C1 segment of cervical spinal cord (tissue), 14 donors: ENCODE measurements around the gene SMCP.

Source experiments
- DNase-seq, 14 donors: peaks; one replicate each; lab custom pipeline; 2025; lab: John Stamatoyannopoulos, UW

The SMCP gene

DNA sequence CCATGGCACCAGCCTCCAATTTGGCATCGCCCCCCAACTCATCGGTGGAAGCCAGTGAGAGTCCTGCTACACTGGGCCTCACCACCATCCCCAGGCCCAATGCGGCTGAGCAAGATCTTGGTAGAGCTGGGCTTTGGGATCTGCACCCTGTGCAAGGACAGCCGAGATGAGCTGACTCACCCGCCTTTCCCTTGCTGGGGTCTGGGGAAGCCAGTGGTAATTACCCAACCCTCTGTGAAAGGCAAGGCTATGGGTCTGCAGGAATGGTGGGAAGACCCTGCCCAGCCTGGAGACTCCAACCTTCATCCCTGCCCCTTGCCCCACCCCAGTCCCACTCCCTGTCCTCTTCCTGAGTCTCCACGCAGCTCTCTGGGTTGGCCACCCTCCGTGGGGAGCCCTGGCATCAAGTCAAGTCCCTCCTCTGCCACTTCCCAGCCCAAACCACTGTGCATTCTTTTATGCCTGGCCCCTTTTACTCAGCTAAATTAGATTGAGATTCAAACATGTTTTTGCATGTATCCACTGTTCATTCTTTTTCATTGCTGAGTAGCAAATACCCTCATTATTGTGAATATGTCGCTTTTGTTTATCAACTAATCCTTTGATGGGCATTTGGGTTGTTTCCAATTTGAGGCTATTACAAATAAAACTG lies 8.8 kb downstream of the SMCP start:
- no peak for DNase-seq

DNA sequence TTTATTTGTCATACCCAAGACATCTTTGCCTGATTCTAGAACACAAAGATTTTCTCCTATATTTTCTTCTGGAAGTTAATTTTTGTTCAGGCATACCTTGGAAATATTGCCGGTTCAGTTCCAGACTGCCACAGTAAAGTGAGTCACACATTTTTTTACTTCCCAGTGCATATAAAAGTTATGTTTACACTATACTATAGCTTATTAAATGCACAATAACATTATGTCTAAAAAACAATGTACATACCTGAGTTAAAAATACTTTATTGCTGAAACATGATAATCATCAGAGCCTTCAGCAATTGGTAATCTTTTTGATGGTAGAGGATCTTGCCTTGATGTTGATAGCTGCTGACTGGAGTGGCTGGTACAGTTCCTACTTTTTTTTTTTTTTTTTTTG lies 10.0 kb downstream of the SMCP start:
- DNase-seq = no peak

DNA sequence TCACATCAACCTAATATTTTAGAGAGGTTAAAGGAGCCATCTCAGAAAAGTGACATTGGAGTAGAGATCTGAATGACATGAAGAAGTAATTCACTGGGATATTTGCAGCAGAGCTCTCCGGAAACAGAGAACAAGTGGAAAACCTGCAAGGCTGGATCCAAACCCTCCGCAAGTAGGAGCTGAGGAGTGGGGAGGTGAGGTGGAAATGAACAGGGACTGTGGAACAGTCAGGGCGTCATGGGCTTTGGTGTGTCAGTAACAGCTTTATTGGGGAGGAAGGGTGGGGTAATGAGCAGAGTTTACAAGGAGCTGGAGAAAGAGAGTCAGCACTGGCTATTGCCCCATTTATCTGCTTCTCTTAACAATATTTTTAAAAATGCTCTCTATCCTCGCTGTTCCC lies 20.9 kb downstream of the SMCP start:
- no peak for DNase-seq

DNA sequence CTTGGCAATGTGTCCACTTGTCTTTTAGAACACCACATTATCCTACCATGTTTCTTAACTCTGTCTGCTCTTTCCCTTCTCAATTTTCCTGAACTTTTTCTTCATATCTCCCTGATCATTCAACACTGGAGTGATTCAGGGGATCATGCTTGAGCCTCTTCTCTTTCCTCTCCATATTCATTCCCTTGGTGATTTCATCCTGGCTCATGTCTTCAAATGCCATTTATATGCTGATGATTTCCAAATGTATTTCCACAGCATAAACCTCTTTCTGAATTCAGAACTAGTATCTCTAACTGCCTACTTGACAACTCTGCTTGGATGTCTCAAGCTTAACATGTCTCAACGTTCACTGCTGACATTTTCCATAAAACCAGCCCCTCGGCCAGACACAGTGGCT lies 21.8 kb downstream of the SMCP start:
- no peak for DNase-seq

DNA sequence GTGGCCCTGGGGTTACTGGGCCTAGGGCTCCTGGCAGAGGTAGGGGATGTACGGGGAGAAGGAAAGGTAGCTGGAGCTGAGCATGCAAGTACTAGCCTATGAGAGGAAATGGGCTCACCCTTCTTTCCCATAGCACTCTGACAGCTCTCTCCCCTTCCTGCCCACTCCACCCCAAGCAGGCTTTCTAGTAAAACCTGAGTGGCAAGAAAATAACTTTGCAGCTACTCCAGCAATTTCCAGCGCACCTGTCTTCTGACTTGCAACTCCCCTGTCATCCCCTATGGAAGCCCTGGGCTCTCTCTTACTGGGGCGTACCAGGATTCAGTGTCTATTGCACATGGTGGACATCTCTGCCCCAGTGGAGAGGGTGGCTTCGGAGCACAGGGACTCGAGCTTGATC lies 23.5 kb downstream of the SMCP start:
- no peak for DNase-seq

DNA sequence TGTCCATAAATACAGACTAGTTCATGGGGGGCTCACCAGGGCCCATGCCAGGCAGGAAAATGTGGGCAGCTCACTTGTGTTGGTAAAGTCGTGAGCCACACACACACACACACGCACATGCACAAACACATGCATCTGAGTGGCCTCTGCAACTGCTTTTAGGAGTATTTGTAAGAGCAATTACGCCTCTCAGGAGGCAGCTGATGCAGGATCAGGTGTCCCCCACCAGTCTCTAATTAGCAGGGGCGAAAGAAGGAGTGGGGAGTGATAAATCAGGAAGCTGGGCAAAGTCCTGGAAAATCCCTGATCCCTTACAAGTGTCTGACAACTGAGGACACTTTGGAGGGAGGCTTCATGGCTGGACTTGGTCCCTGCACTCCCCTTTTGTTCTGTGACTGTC lies 24.5 kb downstream of the SMCP start:
- DNase-seq = no peak

DNA sequence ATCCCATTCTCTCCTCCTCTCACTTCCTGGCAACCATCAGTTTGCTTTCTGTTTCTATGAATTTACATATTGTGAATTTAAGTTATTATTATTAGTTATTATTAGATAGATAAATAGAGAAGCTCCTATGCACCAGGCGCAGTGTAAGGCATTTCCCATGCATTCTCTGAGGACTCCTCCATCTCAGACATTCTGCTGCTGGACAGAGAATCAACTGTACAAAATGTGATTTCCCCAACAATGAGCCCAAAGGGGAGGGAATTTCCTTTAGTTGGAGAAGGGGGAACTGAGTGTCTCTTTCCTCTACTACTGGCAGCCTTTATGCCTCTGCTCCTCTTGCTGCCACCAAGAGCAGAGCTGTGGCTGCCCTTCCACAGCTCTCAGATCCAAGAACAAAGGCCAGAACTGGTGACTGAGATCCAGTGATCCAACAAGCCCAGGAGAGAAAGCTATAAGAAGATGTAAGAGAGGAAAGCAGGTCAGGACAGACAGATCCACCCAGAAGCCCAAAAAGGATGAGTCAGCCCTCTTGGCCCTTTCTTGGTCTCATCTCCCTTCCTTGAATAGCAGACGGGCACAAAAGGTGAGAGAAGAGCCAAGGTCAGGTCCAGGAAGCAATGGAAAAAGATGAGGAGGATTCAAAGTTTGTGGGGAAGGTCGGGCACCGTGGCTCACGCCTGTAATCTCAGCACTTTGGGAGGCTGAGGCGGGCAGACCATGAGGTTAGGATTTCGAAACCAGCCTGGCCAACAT lies 26.7 kb downstream of the SMCP start:
- DNase-seq = no peak

DNA sequence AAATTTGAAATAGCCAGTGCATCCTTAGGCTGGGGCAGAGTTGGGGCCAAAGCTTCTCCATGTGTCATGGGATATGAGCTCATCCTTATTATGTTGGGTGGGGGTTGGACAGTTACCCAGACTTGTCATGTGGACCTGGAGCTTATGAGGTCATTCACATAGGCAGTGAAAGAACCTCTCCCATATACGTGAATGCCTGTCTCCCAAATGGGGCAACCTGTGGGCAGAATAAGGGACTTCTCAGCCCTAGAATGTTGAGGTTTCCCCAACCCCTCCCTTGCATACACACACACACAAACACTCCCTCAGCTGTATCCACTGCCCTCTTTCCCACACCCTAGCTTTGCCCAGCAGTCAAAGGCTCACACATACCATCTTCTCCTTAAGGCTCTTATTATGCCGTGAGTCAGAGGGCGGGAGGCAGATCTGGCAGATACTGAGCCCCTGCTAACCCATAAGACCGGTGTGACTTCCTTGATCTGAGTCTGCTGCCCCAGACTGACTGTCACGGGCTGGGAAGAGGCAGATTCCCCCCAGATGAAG lies 28.0 kb downstream of the SMCP start:
- no peak for DNase-seq

DNA sequence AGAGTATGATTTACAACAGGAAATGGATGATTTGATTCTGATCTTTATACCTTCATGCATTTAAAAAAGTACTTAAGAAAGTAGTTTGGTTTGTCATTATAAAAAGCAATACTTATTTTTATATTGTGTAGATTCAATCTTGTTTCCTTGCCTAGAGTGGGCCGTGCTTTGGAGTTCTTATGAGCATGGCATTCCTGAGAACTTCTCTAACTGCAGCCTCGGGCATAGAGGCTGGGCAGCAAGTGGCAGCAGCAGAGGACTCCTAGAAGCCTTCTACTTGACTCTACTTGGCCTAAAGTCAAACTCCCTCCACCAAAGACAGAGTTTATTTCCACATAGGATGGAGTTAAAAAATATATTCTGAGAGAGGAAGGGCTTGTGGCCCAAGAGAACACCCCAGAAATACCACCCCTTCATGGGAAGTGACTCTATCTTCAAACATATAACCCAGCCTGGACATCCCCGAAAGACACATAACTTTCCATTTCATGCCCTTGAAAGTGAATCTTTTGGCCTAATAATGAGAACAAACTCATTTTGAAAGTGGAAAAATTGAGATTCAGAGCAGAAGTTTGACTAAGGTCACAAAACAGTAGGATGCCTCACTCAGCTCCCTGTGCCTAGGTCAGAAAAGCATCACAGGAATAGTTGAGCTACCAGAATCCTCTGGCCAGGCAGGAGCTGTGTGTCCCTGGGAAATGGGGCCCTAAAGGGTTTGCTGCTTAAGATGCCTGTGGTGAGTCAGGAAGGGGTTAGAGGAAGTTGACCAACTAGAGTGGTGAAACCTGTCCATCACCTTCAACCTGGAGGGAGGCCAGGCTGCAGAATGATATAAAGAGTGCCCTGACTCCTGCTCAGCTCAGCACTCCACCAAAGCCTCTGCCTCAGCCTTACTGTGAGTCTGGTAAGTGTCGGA lies 29.8 kb downstream of the SMCP start, which contains the start of gene IVL:
Gene IVL (plus strand): TSS at position 861 of the 916 bp plus-strand sequence. CDS start 1,252 bp downstream, outside the sequence.
- DNase-seq = no peak

DNA sequence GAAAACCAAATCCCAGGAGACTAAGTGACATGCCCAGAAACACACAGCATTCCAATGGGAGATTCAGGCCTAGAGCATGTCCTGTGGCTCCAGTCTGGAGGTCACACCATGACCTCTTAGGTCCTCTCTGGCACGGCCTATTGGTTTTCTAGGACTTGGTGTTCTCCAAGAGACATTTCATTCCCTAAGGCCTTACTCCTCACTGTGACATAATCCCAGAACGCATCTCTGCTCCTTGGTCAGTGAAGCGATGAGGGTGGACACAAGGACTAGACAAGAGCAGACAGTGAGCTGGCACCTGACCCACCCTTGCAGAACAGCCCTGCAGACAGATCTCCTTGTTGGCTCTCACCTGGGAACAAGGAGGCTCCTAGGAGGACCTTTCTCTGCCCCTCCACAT lies 31.1 kb downstream of the SMCP start:
- DNase-seq = no peak

DNA sequence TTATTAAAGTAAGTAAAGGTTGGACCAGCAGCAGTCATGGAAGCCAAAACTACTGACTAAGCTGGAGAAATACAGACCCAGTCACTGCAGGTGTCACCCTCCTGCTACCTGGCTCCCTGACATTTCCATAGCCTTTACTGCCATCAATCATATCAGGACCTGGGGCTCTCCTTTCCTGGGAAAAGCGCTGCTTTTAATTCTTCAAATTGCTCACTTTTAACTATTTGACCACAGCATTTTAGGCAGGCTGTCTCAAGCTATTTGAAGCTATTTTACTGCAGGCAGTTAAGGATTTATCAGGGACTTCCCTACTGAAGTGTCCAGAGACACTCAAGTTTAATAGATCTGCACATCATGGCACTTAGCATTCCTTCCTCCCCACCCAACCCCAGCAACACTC lies 34.3 kb downstream of the SMCP start:
- DNase-seq = no peak

DNA sequence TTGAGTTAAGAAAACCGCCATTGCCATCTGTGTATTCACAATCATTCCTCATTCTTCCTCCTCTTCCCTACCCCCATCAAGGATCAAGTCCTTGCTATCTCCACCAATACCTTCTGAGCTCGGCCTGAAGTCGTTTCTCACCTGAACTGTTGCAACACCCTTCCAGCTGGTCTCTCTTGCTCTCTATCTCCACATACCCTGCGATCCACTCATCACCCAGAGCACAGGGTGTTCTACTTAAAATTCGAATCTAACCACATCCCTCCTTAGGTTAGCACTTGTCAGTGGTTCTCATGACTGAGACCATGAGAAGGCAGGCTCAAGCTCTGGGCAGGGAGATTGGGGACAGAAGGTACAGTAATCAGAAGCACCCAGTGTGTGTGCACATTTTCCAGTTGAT lies 34.8 kb downstream of the SMCP start:
- DNase-seq = no peak

DNA sequence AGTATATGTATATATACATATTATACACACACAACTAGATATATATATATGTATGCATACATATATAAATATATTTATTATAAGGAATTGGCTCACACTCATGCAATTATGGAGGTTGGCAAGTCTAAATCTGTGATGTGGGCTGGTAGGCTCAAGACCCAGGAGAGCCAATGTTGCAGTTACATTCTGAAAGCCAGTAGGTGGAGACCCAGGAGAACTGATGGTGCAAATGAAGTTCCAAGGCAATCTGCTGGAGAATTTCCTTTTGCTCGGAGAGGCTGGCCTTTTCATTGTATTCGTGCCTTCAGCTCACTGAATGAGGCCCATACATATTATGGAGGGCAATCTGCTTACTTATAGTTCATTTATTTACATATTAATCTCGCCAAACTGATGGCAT lies 39.7 kb downstream of the SMCP start:
- no peak for DNase-seq

DNA sequence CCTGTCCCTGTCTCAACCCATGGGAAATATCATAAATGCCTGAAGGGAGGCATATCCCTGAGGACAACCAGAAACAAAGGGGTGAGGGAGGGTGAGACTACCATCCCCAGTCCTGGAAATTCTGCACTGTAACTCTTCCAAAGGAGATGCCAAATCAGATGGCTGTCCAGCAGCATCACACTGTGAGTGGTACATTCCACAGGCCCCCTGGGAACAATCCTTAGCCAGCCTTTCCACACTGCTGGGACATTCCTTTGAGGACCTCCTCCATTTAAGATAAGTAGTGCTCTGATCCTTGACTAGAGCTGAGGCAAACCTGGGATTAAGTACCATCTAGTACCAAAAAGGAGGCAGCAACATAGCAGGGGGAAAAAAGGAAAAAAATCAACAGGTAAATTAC lies 40.9 kb downstream of the SMCP start:
- no peak for DNase-seq

DNA sequence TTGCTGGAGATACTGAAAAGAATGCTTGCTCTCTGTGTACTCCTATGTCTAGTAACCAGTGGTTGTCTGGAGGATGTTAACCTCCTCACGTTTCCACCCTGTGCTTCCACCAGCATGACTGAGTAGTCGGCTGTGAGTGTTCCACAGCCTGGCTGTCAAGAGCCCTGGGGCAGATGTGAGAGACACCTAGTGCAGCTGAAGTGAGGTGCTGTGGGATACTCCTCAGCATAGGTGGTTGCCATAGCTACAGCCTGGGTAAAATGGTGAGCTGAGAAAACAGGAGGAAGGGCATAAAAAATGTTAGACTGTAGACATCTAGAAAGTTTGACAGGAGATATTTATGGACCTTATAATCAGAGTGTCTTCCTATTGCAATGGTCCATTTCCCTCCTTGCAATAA lies 46.1 kb downstream of the SMCP start:
- no peak for DNase-seq

DNA sequence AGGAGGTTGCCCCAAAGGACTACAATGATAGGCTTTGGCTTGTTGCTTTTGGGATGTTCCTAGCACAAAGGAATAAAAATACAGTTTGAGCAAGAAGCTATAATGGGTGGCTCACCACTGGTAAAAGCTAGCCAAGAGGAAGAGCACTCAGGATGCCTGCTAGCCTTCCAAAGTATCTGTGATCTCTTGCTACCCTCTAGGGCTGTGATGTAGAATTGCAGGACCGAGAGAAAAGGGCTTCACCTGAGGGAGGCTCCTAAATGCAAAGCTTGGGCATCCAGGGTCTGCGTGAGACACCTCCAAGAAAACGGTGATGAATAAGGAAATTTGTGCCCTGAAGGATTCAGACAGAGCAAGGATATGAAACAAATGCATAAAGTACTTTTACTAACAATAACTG lies 48.0 kb downstream of the SMCP start:
- no peak for DNase-seq

DNA sequence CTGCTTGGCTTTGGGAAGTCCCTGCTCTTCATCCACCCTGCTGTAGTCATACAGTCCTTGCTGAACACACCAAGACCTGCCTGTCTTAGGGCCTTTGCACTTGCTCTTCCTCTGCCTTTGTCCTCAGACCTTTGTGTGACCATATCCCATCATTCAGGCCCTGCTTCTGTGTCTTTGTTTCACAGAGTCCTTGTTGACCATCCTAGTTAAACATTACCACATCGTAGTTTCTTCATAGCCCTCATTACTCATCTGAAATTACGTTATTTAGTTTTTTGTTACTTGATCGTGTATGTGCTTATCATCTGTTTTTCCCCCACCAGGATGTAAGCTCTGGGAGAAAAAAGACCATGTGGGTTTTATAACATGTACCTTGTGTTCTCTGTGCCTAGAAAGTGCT lies 50.5 kb downstream of the SMCP start:
- DNase-seq = no peak

DNA sequence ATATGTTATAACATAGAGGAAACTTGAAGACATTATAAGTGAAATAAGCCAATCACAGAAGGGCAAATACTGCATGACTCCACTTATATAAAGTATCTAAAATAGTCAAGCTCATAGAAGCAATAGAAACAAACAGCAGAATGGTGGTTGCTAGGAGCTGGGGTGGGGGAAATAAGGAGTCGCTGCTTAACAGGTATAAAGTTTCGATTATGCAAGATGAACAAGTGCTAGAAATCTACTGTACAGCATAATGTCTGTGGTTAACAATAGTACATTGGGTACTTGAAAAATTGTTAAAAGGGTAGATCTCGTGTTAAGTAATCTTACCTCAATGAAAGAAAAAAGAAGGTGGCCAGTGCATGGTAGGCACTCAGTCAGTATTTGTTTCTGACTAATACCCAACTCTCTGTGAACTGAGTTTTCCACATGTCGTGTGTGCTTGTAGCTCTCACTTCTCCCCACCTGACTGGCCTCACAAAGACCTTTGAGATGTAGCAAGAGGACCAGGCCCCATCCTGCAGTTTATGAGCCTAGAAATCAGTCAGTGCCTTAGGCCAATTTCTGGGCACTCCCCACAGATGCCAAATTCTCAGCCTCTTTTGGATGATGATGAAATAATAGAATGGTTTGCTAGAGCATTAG lies 54.2 kb downstream of the SMCP start:
- no peak for DNase-seq

DNA sequence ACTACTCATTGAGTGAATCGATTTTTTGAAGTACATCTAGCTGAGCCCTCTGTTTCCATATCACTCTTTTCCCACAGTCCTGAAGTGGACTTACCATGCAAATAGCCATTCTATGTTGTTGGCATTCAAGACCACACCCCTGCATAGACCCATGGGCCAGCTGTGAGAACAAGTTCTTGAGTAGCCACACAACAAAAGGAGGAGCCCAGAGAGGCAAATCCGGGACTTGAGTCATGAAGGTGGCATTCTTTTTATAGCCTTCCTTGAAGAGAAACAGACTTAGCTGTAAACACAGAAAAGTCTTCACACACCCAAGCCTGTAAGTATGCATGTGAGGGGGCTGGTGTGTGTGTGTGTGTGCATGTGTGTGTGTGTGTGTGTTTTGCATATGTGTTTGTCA lies 55.1 kb downstream of the SMCP start:
- no peak for DNase-seq
